HCT116 (cell line): ENCODE data around the gene GBF1. TPM values are rescaled to one million over a fixed set of nuclear protein-coding genes. Genes with fewer than 3 reads are reported as not detected.

Experiments used
- ATAC-seq: fragments of 200-7000 bp; cut with Tn5 transposase; 2 replicates; pipeline ENCODE4 v1.9.1; 2020; ENCODE audit warnings: mild to moderate bottlenecking, moderate library complexity
- BruUV-seq: library from RNA; stranded (reverse); fragments of 400-500 nt; replicated peaks from 2 replicates; lab custom pipeline; 2021; lab: Mats Ljungman, UMichigan
- CTCF ChIA-PET: fragments of 300-600 bp; sonication (Branson Sonifier 250); formaldehyde crosslinking; loops from one replicate; lab custom pipeline; 2021; ENCODE audit warnings: antibody characterized with exemption; lab: Charles Lee
- POLR2A ChIA-PET: fragments of 300-600, 350-600 bp; sonication (Branson Sonifier 250); formaldehyde crosslinking; loops from one replicate; lab custom pipeline; 2021; ENCODE audit warnings: antibody characterized with exemption; lab: Charles Lee
- RAD21 ChIA-PET, 2 experiments: fragments of 300-600 bp; sonication (Branson Sonifier 250); formaldehyde crosslinking; loops; one replicate each; lab custom pipeline; 2023; ENCODE audit warnings: low total read pairs in 2 of 2; ENCODE audit not compliant: uncharacterized antibody in 2 of 2, unreplicated experiment in 2 of 2, low non-redundant PET in 1 of 2; lab: Charles Lee
- DNase-seq: peaks from one replicate; pipeline ENCODE4 v3.0.0-alpha.2; 2010; ENCODE audit warnings: low read depth, low spot score
- H2AFZ ChIP-seq: fragments of 200-600 bp; shearing (Covaris generic), sonication (generic); 2 replicates; pipeline ENCODE4 v1.6.1; 2017; ENCODE audit warnings: low read depth, mixed run types, mixed read lengths, antibody characterized with exemption, low read length; ENCODE audit not compliant: poor library complexity, severe bottlenecking
- H3K27ac ChIP-seq: 2 replicates; pipeline ENCODE4 v1.5.1; 2012; ENCODE audit warnings: low read depth, low read length
- H3K27me3 ChIP-seq: fragments of 200-600 bp; sonication (generic); 2 replicates; pipeline ENCODE4 v1.6.1; 2016; ENCODE audit warnings: mixed run types, low read length, mixed read lengths; ENCODE audit not compliant: insufficient read depth
- H3K36me3 ChIP-seq, 2 experiments: fragments of 200-500 bp in 1 of 2; fragments of 200-600 bp in 1 of 2; sonication (Bioruptor generic) in 1 of 2; sonication (generic) in 1 of 2; 2 replicates each; pipeline versions ENCODE4 v1.5.1 to v1.6.1; 2014 to 2016; ENCODE audit warnings: low read length in 2 of 2, inconsistent platforms in 1 of 2, mixed read lengths in 1 of 2, mixed run types in 1 of 2; ENCODE audit not compliant: insufficient read depth in 2 of 2, control insufficient read depth in 1 of 2
- H3K4me1 ChIP-seq, 2 experiments: fragments of 200-600 bp in 1 of 2; sonication (generic) in 1 of 2; 2 replicates each; pipeline versions ENCODE4 v1.5.1 to v1.6.1; 2012 to 2017; ENCODE audit warnings: low read length in 2 of 2, inconsistent platforms in 1 of 2, mild to moderate bottlenecking in 1 of 2, mixed read lengths in 1 of 2, mixed run types in 1 of 2, moderate library complexity in 1 of 2; ENCODE audit not compliant: insufficient read depth in 2 of 2, control insufficient read depth in 1 of 2
- H3K4me2 ChIP-seq: fragments of 200-600 bp; sonication (generic); 2 replicates; pipeline ENCODE4 v1.6.1; 2017; ENCODE audit warnings: mixed run types, low read length, mixed read lengths
- H3K4me3 ChIP-seq, 2 experiments: fragments of 200-600 bp in 1 of 2; sonication (generic) in 1 of 2; replicated peaks in 1 of 2; 2 replicates each; pipeline ENCODE4 v1.5.1; 2011 to 2016; ENCODE audit warnings: low read length in 2 of 2, control low read depth in 1 of 2, low read depth in 1 of 2, mild to moderate bottlenecking in 1 of 2, mixed read lengths in 1 of 2, mixed run types in 1 of 2
- H3K79me2 ChIP-seq: fragments of 200-600 bp; sonication (generic); 2 replicates; pipeline ENCODE4 v1.6.1; 2017; ENCODE audit warnings: mild to moderate bottlenecking, mixed run types, low read length, moderate library complexity, mixed read lengths; ENCODE audit not compliant: insufficient read depth
- H3K9ac ChIP-seq: fragments of 200-600 bp; sonication (generic); 2 replicates; pipeline ENCODE4 v1.6.1; 2016; ENCODE audit warnings: low read length, mixed read lengths
- H3K9me2 ChIP-seq: fragments of 200-600 bp; sonication (generic), shearing (Covaris generic); 2 replicates; pipeline ENCODE4 v1.6.1; 2017; ENCODE audit warnings: mixed run types, mild to moderate bottlenecking, moderate library complexity; ENCODE audit not compliant: insufficient read depth
- H3K9me3 ChIP-seq, 2 experiments: fragments of 200-500 bp in 1 of 2; fragments of 200-600 bp in 1 of 2; sonication (Bioruptor generic) in 1 of 2; sonication (generic) in 1 of 2; 2 replicates each; pipeline ENCODE4 v1.6.1; 2014 to 2017; ENCODE audit warnings: low read length in 2 of 2, mixed read lengths in 2 of 2, inconsistent platforms in 1 of 2, low read depth in 1 of 2, mild to moderate bottlenecking in 1 of 2, mixed run types in 1 of 2, moderate library complexity in 1 of 2; ENCODE audit not compliant: control insufficient read depth in 1 of 2, insufficient read depth in 1 of 2
- H4K20me1 ChIP-seq: fragments of 200-600 bp; sonication (generic), shearing (Covaris generic); 2 replicates; pipeline ENCODE4 v1.6.1; 2017; ENCODE audit warnings: mixed run types, mild to moderate bottlenecking, moderate library complexity; ENCODE audit not compliant: insufficient read depth
- EGR1 ChIP-seq: IDR thresholded peaks from 2 replicates; pipeline ENCODE4 v1.6.1; 2012; ENCODE audit warnings: low read depth
- ELF1 ChIP-seq: IDR thresholded peaks from 2 replicates; pipeline ENCODE4 v1.6.1; 2012; ENCODE audit warnings: low read depth, borderline replicate concordance
- EZH2 ChIP-seq: fragments of 200-600 bp; sonication (generic); IDR thresholded peaks from 2 replicates; pipeline ENCODE4 v1.6.1; 2017; ENCODE audit warnings: antibody characterized with exemption, mixed run types
- EZH2phosphoT487 ChIP-seq: fragments of 200-600 bp; IDR thresholded peaks from 2 replicates; pipeline ENCODE4 v1.6.1; 2018; ENCODE audit warnings: antibody characterized with exemption, borderline replicate concordance
- POLR2AphosphoS5 ChIP-seq: IDR thresholded peaks from 2 replicates; pipeline ENCODE4 v1.6.1; 2011; ENCODE audit warnings: mild to moderate bottlenecking, low read depth, low read length, moderate library complexity
- RAD21 ChIP-seq: IDR thresholded peaks from 2 replicates; pipeline ENCODE4 v1.6.1; 2012; ENCODE audit warnings: low read depth, mild to moderate bottlenecking
- YY1 ChIP-seq: IDR thresholded peaks from 2 replicates; pipeline ENCODE4 v1.6.1; 2011; ENCODE audit warnings: low read length, low read depth, moderate library complexity, mild to moderate bottlenecking; ENCODE audit not compliant: insufficient replicate concordance; ENCODE audit errors: extremely low read depth
- ZFX ChIP-seq: fragments of 450-650 bp; IDR thresholded peaks from 2 replicates; pipeline ENCODE4 v1.6.1; 2017
- ZNF274 ChIP-seq: fragments of 200-500 bp; sonication (Bioruptor generic); IDR thresholded peaks from 2 replicates; pipeline ENCODE4 v1.6.1; 2014; ENCODE audit warnings: mild to moderate bottlenecking, low read depth, low read length, inconsistent platforms
- intact Hi-C: fragments of 100-400 bp; cut with micrococcal nuclease; formaldehyde crosslinking; loops from 2 replicates; pipeline ENCODE4 v1.10.0; 2022
- total RNA-seq: library from RNA; stranded (reverse); gene quantifications from one replicate; pipeline ENCODE4 v1.2.1, GENCODE V29; 2021; ENCODE audit not compliant: unreplicated experiment
- TF ChIP-seq, protein P1 (sequence below): IDR thresholded peaks from 2 replicates; pipeline ENCODE4 v1.6.1; 2012; ENCODE audit warnings: low read depth
- TF ChIP-seq, protein P2 (sequence below), 3 experiments: fragments of 200-600 bp in 1 of 3; sonication (generic) in 1 of 3; IDR thresholded peaks in 2 of 3; conservative IDR thresholded peaks in 1 of 3; 2 replicates each; pipeline ENCODE4 v1.5.1; 2012 to 2017; ENCODE audit warnings: low read depth in 2 of 3, low read length in 2 of 3, antibody characterized with exemption in 1 of 3, borderline replicate concordance in 1 of 3, control low read depth in 1 of 3, mild to moderate bottlenecking in 1 of 3, mixed read lengths in 1 of 3, mixed run types in 1 of 3, moderate library complexity in 1 of 3; ENCODE audit not compliant: insufficient read depth in 1 of 3

The GBF1 gene
- total RNA-seq, 1 experiment from 2014 or later, result 58.9 TPM

DNA sequence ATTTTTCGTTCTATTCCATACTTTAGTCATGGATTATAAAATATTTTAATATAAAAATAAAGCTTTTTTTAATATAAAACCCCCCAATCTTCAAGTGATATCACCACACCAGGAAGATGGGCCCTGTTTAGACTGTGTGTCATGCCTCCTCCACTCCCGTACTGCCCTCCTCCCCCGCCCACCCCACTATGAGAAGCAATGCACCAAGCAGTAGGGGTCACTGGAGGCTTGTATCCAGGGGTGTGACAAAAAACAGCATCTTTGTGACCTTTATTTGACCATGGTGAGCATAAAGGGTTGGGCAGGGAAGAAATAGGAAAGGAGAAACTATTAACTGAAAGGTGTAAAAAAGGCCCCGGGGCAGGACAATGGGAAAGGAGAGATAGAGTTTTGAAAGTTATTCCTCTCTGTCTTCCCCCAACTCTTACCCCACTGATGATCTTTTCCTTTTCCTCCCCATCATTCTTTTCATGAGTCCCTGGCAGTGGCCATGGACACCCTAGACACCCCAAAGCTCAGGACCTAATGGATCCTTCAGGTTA, 7.5 kb upstream of the GBF1 start:
- ChIA-PET POLR2A (no interaction called here), CTCF (no interaction called here), RAD21 (no interaction called here)
- no peak overlapping the region for H3K4me2 ChIP-seq
- DNase-seq (no peak), ATAC-seq (no peak)
- H2AFZ ChIP-seq, result no peak overlapping the region
- no peaks in the 10 kb centered on the region for H3K9me2 ChIP-seq
- peaks cover 5 to 33% of the 10 kb centered on the region in 2 experiments; a peak in 3 of 4 replicates for H3K4me1 ChIP-seq
- H3K27me3 ChIP-seq, result no peaks in the 10 kb centered on the region
- no peaks in the 10 kb centered on the region for H3K79me2 ChIP-seq
- no peaks in the 10 kb centered on the region for H3K36me3 ChIP-seq
- H3K4me3 ChIP-seq, result no peak overlapping the region
- TF ChIP-seq EZH2phosphoT487 (no peak), YY1 (no peak), EZH2 (no peak), RAD21 (no peak), EGR1 (no peak), ZNF274 (no peak), POLR2AphosphoS5 (no peak), ZFX (no peak), ELF1 (no peak)
- TF ChIP-seq, protein P1, sequence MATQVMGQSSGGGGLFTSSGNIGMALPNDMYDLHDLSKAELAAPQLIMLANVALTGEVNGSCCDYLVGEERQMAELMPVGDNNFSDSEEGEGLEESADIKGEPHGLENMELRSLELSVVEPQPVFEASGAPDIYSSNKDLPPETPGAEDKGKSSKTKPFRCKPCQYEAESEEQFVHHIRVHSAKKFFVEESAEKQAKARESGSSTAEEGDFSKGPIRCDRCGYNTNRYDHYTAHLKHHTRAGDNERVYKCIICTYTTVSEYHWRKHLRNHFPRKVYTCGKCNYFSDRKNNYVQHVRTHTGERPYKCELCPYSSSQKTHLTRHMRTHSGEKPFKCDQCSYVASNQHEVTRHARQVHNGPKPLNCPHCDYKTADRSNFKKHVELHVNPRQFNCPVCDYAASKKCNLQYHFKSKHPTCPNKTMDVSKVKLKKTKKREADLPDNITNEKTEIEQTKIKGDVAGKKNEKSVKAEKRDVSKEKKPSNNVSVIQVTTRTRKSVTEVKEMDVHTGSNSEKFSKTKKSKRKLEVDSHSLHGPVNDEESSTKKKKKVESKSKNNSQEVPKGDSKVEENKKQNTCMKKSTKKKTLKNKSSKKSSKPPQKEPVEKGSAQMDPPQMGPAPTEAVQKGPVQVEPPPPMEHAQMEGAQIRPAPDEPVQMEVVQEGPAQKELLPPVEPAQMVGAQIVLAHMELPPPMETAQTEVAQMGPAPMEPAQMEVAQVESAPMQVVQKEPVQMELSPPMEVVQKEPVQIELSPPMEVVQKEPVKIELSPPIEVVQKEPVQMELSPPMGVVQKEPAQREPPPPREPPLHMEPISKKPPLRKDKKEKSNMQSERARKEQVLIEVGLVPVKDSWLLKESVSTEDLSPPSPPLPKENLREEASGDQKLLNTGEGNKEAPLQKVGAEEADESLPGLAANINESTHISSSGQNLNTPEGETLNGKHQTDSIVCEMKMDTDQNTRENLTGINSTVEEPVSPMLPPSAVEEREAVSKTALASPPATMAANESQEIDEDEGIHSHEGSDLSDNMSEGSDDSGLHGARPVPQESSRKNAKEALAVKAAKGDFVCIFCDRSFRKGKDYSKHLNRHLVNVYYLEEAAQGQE, result no peak
- TF ChIP-seq, protein P2, sequence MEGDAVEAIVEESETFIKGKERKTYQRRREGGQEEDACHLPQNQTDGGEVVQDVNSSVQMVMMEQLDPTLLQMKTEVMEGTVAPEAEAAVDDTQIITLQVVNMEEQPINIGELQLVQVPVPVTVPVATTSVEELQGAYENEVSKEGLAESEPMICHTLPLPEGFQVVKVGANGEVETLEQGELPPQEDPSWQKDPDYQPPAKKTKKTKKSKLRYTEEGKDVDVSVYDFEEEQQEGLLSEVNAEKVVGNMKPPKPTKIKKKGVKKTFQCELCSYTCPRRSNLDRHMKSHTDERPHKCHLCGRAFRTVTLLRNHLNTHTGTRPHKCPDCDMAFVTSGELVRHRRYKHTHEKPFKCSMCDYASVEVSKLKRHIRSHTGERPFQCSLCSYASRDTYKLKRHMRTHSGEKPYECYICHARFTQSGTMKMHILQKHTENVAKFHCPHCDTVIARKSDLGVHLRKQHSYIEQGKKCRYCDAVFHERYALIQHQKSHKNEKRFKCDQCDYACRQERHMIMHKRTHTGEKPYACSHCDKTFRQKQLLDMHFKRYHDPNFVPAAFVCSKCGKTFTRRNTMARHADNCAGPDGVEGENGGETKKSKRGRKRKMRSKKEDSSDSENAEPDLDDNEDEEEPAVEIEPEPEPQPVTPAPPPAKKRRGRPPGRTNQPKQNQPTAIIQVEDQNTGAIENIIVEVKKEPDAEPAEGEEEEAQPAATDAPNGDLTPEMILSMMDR (IDR thresholded peaks at IDR 0.05 in 2 of 3, conservative IDR thresholded peaks at IDR 0.05 in 1 of 3; ENCODE audit: borderline replicate concordance in 1 of 3, insufficient read depth in 1 of 3, low read depth in 2 of 3, low read length in 2 of 3), result no peak
- no peaks in the 10 kb centered on the region for H3K9me3 ChIP-seq
- intact Hi-C loops, result no loop called here
- no TSS peak for BruUV-seq
- H3K27ac ChIP-seq, result no peak overlapping the region
- H3K9ac ChIP-seq, result no peak overlapping the region
- no peaks in the 10 kb centered on the region for H4K20me1 ChIP-seq
